ENCODE data around the gene GATB.

The GATB gene

DNA sequence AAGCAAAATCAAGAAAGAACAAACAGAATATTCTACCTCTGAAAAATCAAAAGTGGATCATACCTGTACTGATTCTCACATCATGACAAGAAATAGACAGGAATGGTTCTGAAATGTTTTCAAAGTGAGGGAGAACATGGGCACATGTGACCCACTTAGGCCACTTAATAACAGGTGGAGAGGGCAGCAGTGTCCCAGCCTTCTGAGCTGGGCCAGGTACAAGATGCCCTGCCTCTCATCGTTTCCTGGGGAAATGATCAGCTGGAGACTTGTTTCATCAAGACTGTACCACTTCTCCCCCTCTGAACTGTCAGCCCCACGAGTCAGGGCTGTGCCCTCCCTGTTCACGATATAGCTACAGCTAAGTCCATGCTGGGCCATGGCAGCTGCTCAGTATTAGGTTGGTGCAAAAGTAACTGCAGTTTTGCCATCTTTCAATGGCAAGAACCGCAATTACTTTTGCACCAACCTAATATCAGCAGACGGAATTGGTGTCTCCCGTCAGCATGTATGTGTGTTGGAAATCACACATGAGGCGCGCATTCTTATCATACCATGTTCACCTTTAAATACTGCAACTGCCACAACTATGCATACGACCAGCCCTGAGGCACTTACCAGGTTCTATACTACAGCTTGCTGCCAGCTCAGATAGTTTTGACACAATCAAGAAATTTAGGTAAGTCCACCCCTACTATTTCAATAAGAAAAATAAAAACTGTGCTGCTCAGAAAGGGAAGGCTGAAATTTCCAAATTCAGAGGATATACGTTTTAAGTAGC is 71.4 kb downstream of the GATB start:
- no peaks in the 10 kb centered on the region for H3K36me3 ChIP-seq (ENCODE audit: control insufficient read depth in 2 of 2, insufficient read depth in 1 of 2, low read length in 2 of 2)
- TF ChIP-seq KLF17 (tag by site-specific recombination; IDR thresholded peaks at IDR 0.05) = no peak
- TF ChIP-seq ZSCAN18 (tag by site-specific recombination; IDR thresholded peaks at IDR 0.05) = no peak
- TF ChIP-seq ZNF16 (tag by site-specific recombination; IDR thresholded peaks at IDR 0.05; ENCODE audit: low read depth) = no peak
- no peak for TF ChIP-seq ZNF513 (tag by site-specific recombination; IDR thresholded peaks at IDR 0.05)
- TF ChIP-seq ZNF558 (tag by site-specific recombination; IDR thresholded peaks at IDR 0.05) = no peak
- TF ChIP-seq SP2 (tag by site-specific recombination; IDR thresholded peaks at IDR 0.05) = no peak
- TF ChIP-seq INSM2 (tag by site-specific recombination; IDR thresholded peaks at IDR 0.05) = no peak
- TF ChIP-seq ZNF629 (tag by site-specific recombination; IDR thresholded peaks at IDR 0.05) = no peak
- TF ChIP-seq TCF7L2 (IDR thresholded peaks at IDR 0.05; ENCODE audit: borderline replicate concordance, low read depth, low read length) = no peak
- TF ChIP-seq ZNF76 (tag by site-specific recombination; IDR thresholded peaks at IDR 0.05; ENCODE audit: borderline replicate concordance, low read depth) = no peak
- no peak for TF ChIP-seq ZNF18 (tag by site-specific recombination; IDR thresholded peaks at IDR 0.05)
- no peak for TF ChIP-seq ZNF677 (tag by site-specific recombination; IDR thresholded peaks at IDR 0.05)
- no peak for TF ChIP-seq ZNF175 (tag by site-specific recombination; IDR thresholded peaks at IDR 0.05)
- TF ChIP-seq, protein P1, sequence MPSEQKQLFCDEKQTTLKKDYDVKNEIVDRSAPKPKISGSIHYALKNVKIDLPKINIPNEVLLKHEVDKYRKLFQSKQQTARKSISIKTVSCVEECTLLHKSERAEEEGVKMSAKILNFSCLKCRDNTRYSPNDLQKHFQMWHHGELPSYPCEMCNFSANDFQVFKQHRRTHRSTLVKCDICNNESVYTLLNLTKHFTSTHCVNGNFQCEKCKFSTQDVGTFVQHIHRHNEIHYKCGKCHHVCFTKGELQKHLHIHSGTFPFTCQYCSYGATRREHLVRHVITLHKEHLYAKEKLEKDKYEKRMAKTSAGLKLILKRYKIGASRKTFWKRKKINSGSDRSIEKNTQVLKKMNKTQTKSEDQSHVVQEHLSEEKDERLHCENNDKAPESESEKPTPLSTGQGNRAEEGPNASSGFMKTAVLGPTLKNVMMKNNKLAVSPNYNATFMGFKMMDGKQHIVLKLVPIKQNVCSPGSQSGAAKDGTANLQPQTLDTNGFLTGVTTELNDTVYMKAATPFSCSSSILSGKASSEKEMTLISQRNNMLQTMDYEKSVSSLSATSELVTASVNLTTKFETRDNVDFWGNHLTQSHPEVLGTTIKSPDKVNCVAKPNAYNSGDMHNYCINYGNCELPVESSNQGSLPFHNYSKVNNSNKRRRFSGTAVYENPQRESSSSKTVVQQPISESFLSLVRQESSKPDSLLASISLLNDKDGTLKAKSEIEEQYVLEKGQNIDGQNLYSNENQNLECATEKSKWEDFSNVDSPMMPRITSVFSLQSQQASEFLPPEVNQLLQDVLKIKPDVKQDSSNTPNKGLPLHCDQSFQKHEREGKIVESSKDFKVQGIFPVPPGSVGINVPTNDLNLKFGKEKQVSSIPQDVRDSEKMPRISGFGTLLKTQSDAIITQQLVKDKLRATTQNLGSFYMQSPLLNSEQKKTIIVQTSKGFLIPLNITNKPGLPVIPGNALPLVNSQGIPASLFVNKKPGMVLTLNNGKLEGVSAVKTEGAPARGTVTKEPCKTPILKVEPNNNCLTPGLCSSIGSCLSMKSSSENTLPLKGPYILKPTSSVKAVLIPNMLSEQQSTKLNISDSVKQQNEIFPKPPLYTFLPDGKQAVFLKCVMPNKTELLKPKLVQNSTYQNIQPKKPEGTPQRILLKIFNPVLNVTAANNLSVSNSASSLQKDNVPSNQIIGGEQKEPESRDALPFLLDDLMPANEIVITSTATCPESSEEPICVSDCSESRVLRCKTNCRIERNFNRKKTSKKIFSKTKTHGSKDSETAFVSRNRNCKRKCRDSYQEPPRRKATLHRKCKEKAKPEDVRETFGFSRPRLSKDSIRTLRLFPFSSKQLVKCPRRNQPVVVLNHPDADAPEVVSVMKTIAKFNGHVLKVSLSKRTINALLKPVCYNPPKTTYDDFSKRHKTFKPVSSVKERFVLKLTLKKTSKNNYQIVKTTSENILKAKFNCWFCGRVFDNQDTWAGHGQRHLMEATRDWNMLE (tag by site-specific recombination; conservative IDR thresholded peaks at IDR 0.05; ENCODE audit: low read depth) = no peak
- TF ChIP-seq TSHZ1 (tag by site-specific recombination; IDR thresholded peaks at IDR 0.05; ENCODE audit: borderline replicate concordance) = no peak
- no peak for TF ChIP-seq ZBTB48 (tag by site-specific recombination; IDR thresholded peaks at IDR 0.05)
- ChIA-PET POLR2A (no interaction called here), CTCF (no interaction called here)
- no peaks in the 10 kb centered on the region for H3K9me3 ChIP-seq (ENCODE audit: control insufficient read depth, insufficient read depth, low read depth, low read length)
- H3K27ac ChIP-seq (ENCODE audit: extremely low read depth, low read depth, low read length) = no peak overlapping the region
- H3K4me1 ChIP-seq (ENCODE audit: control insufficient read depth, insufficient read depth, low read length) = no peaks in the 10 kb centered on the region
- H3K4me3 ChIP-seq (ENCODE audit: low read depth, low read length) = no peak overlapping the region

Measured in HEK293 (cell line).